ENCODE data around the gene AP1M1. TPM values are rescaled to one million over a fixed set of nuclear protein-coding genes. Genes with fewer than 3 reads are reported as not detected.

Gene AP1M1
- total RNA-seq, 1 experiment from 2014 or later = 30.3 TPM

- no CpG with 5 or more reads among the region's 18 CpGs for WGBS (ENCODE audit: extremely low coverage, insufficient read length, low lambda C conversion rate)
- Histone ChIP-seq H3K23ac (ENCODE audit: insufficient read length, low read depth, low read length) (no peak overlapping the region), H2BK15ac (ENCODE audit: low read depth, low read length) (no peak overlapping the region), H4K8ac (replicated peaks; ENCODE audit: insufficient read length, low read depth, low read length) (no peak overlapping the region), H4K20me1 (ENCODE audit: control insufficient read depth, insufficient read depth, insufficient read length) (no peaks in the 10 kb centered on the region), H3K4me2 (ENCODE audit: insufficient read depth, insufficient read length, low read length) (no peak overlapping the region), H3K27me3 (ENCODE audit: insufficient read depth, low read length) (no peaks in the 10 kb centered on the region), H2BK12ac (ENCODE audit: insufficient read length, low read depth, low read length) (no peak overlapping the region), H3K4ac (ENCODE audit: low read depth, low read length) (no peak overlapping the region), H3K4me1 (ENCODE audit: insufficient read depth, low read length) (no peaks in the 10 kb centered on the region), H2AK5ac (ENCODE audit: insufficient read length, low read length) (no peak overlapping the region), H3K18ac (ENCODE audit: insufficient read length, low read depth, low read length) (no peak overlapping the region), H4K5ac (ENCODE audit: insufficient read length, low read depth, low read length) (no peak overlapping the region), H4K91ac (ENCODE audit: insufficient read length, low read depth, low read length) (no peak overlapping the region), H2BK5ac (ENCODE audit: insufficient read length, low read length) (no peak overlapping the region), H3K23me2 (ENCODE audit: insufficient read length, low read depth, low read length, poor library complexity, severe bottlenecking) (no peaks in the 10 kb centered on the region), H3K27ac (ENCODE audit: insufficient read length, low read depth, low read length) (no peak overlapping the region), H2BK20ac (ENCODE audit: low read depth, low read length, poor library complexity, severe bottlenecking) (no peak overlapping the region), H3K79me1 (ENCODE audit: insufficient read depth, low read depth, low read length, poor library complexity, severe bottlenecking) (no peaks in the 10 kb centered on the region), H3K56ac (ENCODE audit: insufficient read length, low read depth, low read length) (no peak overlapping the region), H3K79me2 (ENCODE audit: insufficient read depth, low read length) (no peaks in the 10 kb centered on the region), H2BK120ac (ENCODE audit: low read depth, low read length, poor library complexity, severe bottlenecking) (no peak overlapping the region), H2AFZ (ENCODE audit: low read length) (no peak overlapping the region), H3K9me3 (ENCODE audit: control insufficient read depth, low read depth, low read length) (no peaks in the 10 kb centered on the region), H3K14ac (ENCODE audit: insufficient read depth, low read length) (no peak overlapping the region), H3K9ac (ENCODE audit: extremely low read depth, insufficient read length, low read length) (no peak overlapping the region), H3T11ph (ENCODE audit: low read length) (no peak overlapping the region)
- peaks cover 2% of the 10 kb centered on the region in 2 experiments; a peak in 1 of 4 replicates for H3K4me1 Mint-ChIP-seq
- peaks cover 6% of the 10 kb centered on the region for H3K27me3 Mint-ChIP-seq (ENCODE audit: low read depth)
- peak; percentile 93 for DNase-seq
- TF ChIP-seq, protein P1, sequence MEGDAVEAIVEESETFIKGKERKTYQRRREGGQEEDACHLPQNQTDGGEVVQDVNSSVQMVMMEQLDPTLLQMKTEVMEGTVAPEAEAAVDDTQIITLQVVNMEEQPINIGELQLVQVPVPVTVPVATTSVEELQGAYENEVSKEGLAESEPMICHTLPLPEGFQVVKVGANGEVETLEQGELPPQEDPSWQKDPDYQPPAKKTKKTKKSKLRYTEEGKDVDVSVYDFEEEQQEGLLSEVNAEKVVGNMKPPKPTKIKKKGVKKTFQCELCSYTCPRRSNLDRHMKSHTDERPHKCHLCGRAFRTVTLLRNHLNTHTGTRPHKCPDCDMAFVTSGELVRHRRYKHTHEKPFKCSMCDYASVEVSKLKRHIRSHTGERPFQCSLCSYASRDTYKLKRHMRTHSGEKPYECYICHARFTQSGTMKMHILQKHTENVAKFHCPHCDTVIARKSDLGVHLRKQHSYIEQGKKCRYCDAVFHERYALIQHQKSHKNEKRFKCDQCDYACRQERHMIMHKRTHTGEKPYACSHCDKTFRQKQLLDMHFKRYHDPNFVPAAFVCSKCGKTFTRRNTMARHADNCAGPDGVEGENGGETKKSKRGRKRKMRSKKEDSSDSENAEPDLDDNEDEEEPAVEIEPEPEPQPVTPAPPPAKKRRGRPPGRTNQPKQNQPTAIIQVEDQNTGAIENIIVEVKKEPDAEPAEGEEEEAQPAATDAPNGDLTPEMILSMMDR (conservative IDR thresholded peaks at IDR 0.05) = peak; percentile 94
- H3K36me3 Mint-ChIP-seq (ENCODE audit: insufficient read depth in 1 of 3, low read depth in 3 of 3) = no peaks in the 10 kb centered on the region
- no peak overlapping the region; a peak in 1 of 7 replicates for H3K27ac Mint-ChIP-seq
- H3K9me3 Mint-ChIP-seq = no peaks in the 10 kb centered on the region
- peak overlapping the region in 1 of 2 experiments; percentile 38; a peak in 2 of 5 replicates for H3K4me3 Mint-ChIP-seq
Measured at GRCh38 chr19:16247353-16248182, 49.9 kb downstream of the AP1M1 start.

All from H9 (cell line).